Nephron (organoid): ENCODE measurements around the gene ARHGEF6.
"Not testable (repeated sequence)": the region's sequence is repeated elsewhere in the genome, so short reads cannot be mapped to it uniquely, and the experiment has no call there.

Source experiments
- H3K27ac Mint-ChIP-seq, 3 experiments: 2 replicates each; pipeline ENCODE4 v1.8.0; 2020; ENCODE audit warnings: mixed read lengths in 3 of 3, mild to moderate bottlenecking in 2 of 3, moderate library complexity in 1 of 3
- H3K27me3 Mint-ChIP-seq: 2 replicates; pipeline ENCODE4 v1.8.0; 2021; ENCODE audit warnings: low read depth, mild to moderate bottlenecking, moderate library complexity, mixed read lengths
- H3K36me3 Mint-ChIP-seq: 2 replicates; pipeline ENCODE4 v1.8.0; 2020; ENCODE audit warnings: low read depth, mixed read lengths
- H3K4me1 Mint-ChIP-seq: 2 replicates; pipeline ENCODE4 v1.8.0; 2020; ENCODE audit warnings: mixed read lengths
- H3K4me3 Mint-ChIP-seq, 3 experiments: 2 replicates each; pipeline ENCODE4 v1.8.0; 2020; ENCODE audit warnings: mild to moderate bottlenecking in 3 of 3, mixed read lengths in 3 of 3, moderate library complexity in 2 of 3
- H3K9me3 Mint-ChIP-seq: 2 replicates; pipeline ENCODE4 v1.8.0; 2020; ENCODE audit warnings: mixed read lengths
- TF ChIP-seq, protein P1 (sequence below), 3 experiments: fragments of 200-600 bp; sonication (generic); IDR thresholded peaks; one replicate each; pipeline ENCODE4 v1.5.0; 2021; ENCODE audit warnings: antibody characterized with exemption in 3 of 3; ENCODE audit not compliant: unreplicated experiment in 3 of 3

ARHGEF6 gene

GRCh38 chrX:136823175-136823574, 42.4 kb upstream of the ARHGEF6 start:
- no peak overlapping the region for H3K4me3 Mint-ChIP-seq
- H3K36me3 Mint-ChIP-seq = peaks cover 48% of the 10 kb centered on the region
- H3K9me3 Mint-ChIP-seq = peaks cover 20% of the 10 kb centered on the region
- peaks cover 4% of the 10 kb centered on the region for H3K4me1 Mint-ChIP-seq
- TF ChIP-seq, protein P1, sequence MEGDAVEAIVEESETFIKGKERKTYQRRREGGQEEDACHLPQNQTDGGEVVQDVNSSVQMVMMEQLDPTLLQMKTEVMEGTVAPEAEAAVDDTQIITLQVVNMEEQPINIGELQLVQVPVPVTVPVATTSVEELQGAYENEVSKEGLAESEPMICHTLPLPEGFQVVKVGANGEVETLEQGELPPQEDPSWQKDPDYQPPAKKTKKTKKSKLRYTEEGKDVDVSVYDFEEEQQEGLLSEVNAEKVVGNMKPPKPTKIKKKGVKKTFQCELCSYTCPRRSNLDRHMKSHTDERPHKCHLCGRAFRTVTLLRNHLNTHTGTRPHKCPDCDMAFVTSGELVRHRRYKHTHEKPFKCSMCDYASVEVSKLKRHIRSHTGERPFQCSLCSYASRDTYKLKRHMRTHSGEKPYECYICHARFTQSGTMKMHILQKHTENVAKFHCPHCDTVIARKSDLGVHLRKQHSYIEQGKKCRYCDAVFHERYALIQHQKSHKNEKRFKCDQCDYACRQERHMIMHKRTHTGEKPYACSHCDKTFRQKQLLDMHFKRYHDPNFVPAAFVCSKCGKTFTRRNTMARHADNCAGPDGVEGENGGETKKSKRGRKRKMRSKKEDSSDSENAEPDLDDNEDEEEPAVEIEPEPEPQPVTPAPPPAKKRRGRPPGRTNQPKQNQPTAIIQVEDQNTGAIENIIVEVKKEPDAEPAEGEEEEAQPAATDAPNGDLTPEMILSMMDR (IDR thresholded peaks at IDR 0.05; ENCODE audit: unreplicated experiment in 3 of 3) = no peak
- no peaks in the 10 kb centered on the region for H3K27me3 Mint-ChIP-seq
- no peak overlapping the region for H3K27ac Mint-ChIP-seq

DNA sequence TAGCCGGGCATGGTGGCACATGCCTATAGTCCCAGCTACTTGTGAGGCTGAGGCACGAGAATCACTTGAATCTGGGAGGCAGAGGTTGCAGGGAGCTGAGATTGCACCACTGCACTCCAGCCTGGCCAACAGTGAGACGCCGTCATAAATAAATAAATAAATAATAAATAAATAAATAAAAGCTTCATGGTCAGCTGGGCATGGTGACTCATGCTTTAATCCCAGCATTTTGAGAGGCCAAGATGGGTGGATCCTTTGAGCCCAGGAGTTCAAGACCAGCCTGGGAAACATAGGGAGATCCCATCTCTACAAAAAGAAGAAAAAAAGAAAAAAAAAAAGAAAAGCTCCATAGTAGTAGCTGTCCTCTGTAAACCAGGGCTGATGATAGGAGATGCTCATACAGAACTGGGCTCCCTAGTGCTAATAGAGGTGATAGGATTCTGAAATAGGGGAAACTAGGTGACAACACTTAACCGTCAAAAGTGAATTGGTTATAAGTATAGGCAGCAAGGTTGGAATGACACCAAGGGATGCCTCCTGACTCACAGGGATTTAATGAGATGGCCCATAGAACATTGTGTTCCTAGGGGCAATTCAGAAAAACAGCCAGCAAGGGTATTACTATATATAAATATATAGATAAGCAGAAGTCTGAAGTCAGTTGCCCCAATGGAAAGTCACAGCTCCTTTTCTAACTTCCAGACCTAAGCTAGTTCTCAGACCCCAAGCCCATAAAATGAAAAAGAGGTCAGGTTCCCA, 41.8 kb upstream of the ARHGEF6 start:
- H3K27ac Mint-ChIP-seq = no peak overlapping the region
- H3K36me3 Mint-ChIP-seq = peaks cover 44% of the 10 kb centered on the region
- H3K9me3 Mint-ChIP-seq = peaks cover 20% of the 10 kb centered on the region
- H3K4me1 Mint-ChIP-seq = peaks cover 4% of the 10 kb centered on the region
- no peak overlapping the region for H3K4me3 Mint-ChIP-seq
- H3K27me3 Mint-ChIP-seq = no peaks in the 10 kb centered on the region
- TF ChIP-seq, protein P1 (IDR thresholded peaks at IDR 0.05; ENCODE audit: unreplicated experiment in 3 of 3) = no peak

- Mint-ChIP-seq H3K9me3 (peaks cover 17% of the 10 kb centered on the region), H3K36me3 (peaks cover 38% of the 10 kb centered on the region)
- H3K4me1 Mint-ChIP-seq, H3K4me3 Mint-ChIP-seq, H3K27me3 Mint-ChIP-seq, H3K27ac Mint-ChIP-seq: not testable (repeated sequence)
These were observed 39.0 kb upstream of the ARHGEF6 start for GRCh38 chrX:136819756-136820155.

GRCh38 chrX:136819031-136819703, 38.4 kb upstream of the ARHGEF6 start:
- Mint-ChIP-seq H3K27me3 (no peaks in the 10 kb centered on the region), H3K36me3 (peaks cover 42% of the 10 kb centered on the region), H3K27ac (no peak overlapping the region), H3K9me3 (peaks cover 17% of the 10 kb centered on the region), H3K4me3 (no peak overlapping the region), H3K4me1 (no peaks in the 10 kb centered on the region)
- TF ChIP-seq, protein P1 (IDR thresholded peaks at IDR 0.05; ENCODE audit: unreplicated experiment in 3 of 3) = no peak

DNA sequence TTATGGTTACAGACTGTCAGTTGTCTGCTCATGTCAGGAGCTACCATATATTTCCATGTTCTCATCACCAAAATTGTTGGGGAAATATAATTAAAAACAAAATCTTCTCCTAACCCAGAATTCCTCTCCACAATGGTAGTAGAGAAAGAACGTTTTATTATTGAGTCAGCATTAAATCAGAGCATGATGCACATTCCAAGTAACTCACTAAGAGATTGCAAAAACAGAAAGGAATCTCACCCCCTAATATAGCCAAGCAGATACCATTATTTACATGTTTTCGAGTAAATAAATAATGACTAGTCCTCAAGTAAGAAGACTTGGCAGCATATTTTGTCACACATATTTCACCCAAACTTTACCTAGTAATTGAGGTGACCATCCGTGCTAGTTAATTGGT, 36.2 kb upstream of the ARHGEF6 start:
- Mint-ChIP-seq H3K4me1 (no peaks in the 10 kb centered on the region), H3K27me3 (no peaks in the 10 kb centered on the region), H3K4me3 (no peak overlapping the region), H3K9me3 (peaks cover 16% of the 10 kb centered on the region), H3K36me3 (peaks cover 47% of the 10 kb centered on the region), H3K27ac (no peak overlapping the region)
- TF ChIP-seq, protein P1 (IDR thresholded peaks at IDR 0.05; ENCODE audit: unreplicated experiment in 3 of 3) = no peak

GRCh38 chrX:136814847-136815750, 34.4 kb upstream of the ARHGEF6 start:
- Mint-ChIP-seq H3K9me3 (peaks cover 11% of the 10 kb centered on the region), H3K4me1 (no peaks in the 10 kb centered on the region), H3K27ac (no peak overlapping the region)

More at GRCh38 chrX:136814847-136815750, 34.4 kb upstream of the ARHGEF6 start:
- Mint-ChIP-seq H3K4me3 (no peak overlapping the region), H3K27me3 (no peaks in the 10 kb centered on the region), H3K36me3 (peaks cover 32% of the 10 kb centered on the region)
- TF ChIP-seq, protein P1 (IDR thresholded peaks at IDR 0.05; ENCODE audit: unreplicated experiment in 3 of 3) = no peak
